EH (cell line): Measurements from ENCODE around the gene CPEB3.
"Not testable (repeated sequence)": the region's sequence is repeated elsewhere in the genome, so short reads cannot be mapped to it uniquely, and the experiment has no call there.

ENCODE experiments used
- DNase-seq: peaks from one replicate; pipeline ENCODE4 v3.0.0-alpha.2; 2015; ENCODE audit warnings: low read depth

The CPEB3 gene

DNA sequence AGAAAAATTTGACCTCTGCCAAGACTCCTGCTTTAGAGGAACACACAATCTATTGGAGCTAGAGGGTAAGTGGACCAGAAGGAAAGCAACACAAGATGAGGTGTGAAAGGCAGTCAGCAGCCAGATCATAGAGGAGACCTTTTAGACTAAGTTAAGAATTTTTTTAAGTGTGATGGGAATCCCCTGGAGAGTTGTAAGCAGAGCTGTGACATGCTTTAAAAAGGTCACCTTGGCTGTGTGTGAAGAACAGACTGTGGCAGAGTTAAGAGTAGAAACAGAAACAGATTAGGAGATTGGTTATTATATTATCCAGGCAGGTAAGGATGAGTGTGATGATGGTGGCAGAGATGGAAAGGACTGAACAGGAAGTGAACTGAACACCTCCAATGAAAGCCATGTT lies 23.5 kb downstream of the CPEB3 start:
- no peak for DNase-seq

DNA sequence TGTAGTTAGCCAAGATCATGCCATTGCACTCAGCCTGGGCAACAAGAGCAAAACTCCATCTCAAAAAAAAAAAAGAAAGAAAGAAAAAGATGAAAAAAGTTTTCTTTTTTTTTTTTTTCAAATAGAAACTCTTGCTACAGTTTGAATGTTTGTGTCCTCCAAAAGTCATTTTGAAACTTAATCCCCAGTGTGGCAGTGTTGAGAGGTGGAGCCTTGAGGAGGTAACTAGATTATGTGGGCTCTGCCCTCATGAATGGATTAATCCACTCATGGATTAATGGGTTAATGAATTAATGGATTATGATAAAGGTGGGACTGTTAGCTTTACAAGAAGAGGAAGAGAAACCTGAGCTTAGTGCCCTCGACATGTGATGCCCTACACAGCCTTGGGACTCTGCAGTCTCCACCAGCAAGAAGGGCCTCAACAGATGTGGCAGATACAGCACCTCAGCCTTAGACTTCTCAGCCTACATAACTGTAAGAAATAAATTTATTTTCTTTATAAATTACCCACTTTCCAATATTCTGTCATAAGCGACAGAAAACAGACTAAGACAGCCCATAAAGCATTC lies 25.1 kb downstream of the CPEB3 start:
- no peak for DNase-seq

DNA sequence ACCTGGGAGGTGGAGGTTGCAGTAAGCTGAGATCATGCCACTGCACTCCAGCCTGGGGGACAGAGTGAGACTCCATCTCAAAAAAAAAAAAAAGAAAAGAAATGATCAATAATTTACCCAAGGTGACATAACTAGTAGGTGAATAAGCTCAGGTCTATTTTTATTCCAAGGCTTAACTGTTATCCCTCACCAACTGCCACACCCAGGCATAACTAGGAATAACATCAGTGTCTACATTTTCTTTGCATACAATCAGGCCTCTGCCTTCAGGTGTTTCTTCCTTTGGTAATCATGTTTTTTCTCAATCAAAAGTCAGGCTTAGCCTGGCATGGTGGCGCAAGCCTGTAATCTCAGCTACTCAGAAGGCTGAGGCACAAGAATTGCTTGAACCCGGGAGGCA lies 26.6 kb downstream of the CPEB3 start:
- no peak for DNase-seq

GRCh38 chr10:92263396-92263795 lies 27.5 kb downstream of the CPEB3 start:
- no peak for DNase-seq

DNA sequence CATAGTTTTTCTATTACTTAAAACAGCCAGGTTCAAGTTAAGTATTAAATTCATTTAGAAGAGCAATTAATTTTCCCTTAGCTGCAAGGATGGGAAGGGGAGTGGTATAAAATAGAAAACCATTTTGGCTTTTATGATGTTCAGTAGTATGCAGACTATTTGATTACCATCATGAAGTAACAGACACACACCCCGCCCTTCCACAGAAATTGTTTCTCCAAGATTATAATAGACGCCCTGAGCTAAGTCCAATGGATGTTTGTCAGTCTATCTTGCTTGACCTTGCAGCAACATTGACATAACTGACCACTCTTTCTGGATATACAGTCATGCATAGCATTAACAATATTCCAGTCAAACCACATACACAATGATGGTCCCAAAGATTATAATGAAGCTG lies 42.3 kb downstream of the CPEB3 start:
- no peak for DNase-seq

- no peak for DNase-seq
These were observed 46.1 kb downstream of the CPEB3 start for GRCh38 chr10:92244796-92245195.

GRCh38 chr10:92242910-92243671 lies 47.8 kb downstream of the CPEB3 start:
- DNase-seq = peak; percentile 34

GRCh38 chr10:92242380-92242779 lies 48.5 kb downstream of the CPEB3 start:
- DNase-seq = no peak

- no peak for DNase-seq
These were observed 49.4 kb downstream of the CPEB3 start for GRCh38 chr10:92241501-92241900.

DNA sequence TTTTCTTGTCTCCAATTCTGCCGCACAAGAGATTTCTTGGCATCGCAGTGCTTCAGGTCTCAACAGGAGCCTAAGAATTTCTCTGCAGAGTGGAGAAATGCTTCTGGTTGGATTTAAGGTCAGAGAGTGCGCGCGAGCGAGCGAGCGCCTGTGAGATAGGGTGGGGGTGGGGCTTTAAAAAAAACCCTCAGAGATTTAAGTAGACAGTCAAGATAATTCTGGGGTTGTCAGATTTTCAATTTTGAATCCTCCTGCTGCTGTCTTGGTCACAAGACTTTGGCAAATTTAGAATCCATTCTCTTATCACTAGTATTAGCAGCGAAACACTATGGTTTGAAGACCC lies 49.7 kb downstream of the CPEB3 start:
- no peak for DNase-seq

- DNase-seq = peak; percentile 70
These were observed 50.4 kb downstream of the CPEB3 start for GRCh38 chr10:92240289-92241157.

GRCh38 chr10:92239600-92240288 lies 51.1 kb downstream of the CPEB3 start:
- peak; percentile 56 for DNase-seq

DNA sequence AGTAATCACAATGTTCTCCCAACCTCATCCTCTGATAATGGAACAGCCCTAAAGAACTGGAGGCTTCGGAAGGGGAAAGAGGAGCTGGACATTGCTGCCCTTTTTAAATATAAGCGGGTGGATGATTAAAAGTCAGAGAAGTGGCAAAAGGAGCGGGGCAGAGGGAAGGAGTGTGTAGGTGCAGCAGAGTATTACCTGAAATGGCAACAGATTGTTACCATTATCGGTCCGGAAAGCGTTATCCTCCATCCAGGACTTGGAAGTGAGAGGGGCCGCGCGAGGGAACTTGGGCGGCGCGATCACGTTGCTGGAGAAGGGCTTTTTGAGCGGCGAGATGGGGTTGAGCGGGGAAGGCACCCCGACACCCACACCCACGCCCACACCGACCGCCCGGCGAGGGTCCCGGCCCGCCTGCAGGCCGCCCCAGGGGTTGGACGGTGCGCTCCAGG lies 51.7 kb downstream of the CPEB3 start:
- no peak for DNase-seq

- DNase-seq = peak; percentile 80
These were observed 52.2 kb downstream of the CPEB3 start for GRCh38 chr10:92238586-92239098.

- no peak for DNase-seq
These were observed 52.8 kb downstream of the CPEB3 start for GRCh38 chr10:92238054-92238585.

GRCh38 chr10:92231196-92231595 lies 59.7 kb downstream of the CPEB3 start:
- no peak for DNase-seq

DNA sequence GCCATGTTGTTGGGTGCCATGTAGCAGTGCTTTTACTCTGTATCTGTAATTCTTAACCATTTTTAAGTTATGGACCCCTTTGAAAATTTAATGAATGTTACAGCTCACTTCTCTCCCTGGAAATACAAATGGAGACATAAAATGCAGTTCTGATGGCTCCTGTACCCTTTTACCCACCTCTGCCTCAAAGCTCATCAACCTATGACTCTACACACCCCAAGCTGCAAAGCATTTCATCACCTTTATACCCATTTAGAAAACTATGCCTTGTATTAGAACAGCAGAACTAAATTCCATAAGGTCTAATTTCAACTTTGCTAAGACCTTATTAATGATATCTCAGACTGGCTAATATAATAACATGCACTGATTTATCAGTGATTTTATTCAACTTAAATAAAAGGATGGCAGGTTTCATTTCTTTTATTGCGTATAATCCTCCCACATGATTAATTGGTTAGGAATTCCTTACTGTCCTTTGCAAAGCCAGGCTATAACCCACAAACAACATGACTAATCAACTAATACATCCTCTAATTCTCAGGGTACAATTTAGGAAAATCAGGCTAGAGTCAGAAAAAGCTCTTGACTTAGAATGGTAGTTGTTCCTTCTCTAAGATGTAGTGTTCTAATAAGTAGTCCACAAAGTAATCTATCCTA lies 68.1 kb downstream of the CPEB3 start:
- DNase-seq = peak; percentile 84

GRCh38 chr10:92219559-92219958 lies 71.3 kb downstream of the CPEB3 start:
- DNase-seq = no peak

DNA sequence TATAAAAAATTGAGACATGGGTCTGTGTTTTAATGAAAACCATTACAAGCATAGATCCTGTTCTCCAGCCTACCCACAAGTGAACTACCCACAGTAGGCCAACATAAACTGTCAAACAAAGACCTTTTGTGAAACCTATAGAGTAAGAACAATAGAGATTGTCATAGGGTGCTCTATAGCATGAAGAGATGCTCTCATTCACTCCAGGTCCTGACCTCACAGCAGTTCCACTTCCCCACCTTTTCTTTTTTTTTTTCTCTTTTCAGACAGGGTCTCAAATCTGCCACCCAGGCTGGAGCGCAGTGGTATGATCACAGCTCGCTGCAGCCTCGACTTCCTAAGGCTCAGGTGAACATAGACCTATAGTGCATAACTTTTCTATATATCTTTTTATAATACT lies 72.3 kb downstream of the CPEB3 start:
- no peak for DNase-seq

GRCh38 chr10:92216608-92217007 lies 74.3 kb downstream of the CPEB3 start:
- DNase-seq = not testable (repeated sequence)

DNA sequence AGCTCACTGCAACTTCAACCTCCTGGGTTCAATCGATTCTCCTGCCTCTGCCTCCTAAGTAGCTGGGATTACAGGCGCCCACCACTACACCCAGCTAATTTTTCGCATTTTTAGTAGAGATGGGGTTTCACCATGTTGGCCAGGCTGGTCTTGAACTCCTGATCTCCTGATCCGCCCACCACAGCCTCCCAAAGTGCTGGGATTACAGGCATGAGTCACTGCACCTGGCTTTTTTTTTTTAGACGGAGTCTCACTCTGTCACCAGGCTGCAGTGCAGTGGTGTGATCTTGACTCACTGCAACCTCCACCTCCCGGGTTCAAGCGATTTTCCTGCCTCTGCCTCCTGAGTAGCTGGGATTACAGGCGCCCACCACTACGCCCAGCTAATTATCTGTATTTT lies 75.7 kb downstream of the CPEB3 start:
- not testable (repeated sequence) for DNase-seq
